ENCODE results near the gene NT5DC2.

Gene NT5DC2

GRCh38 chr3:52524258-52524751 lies 9.4 kb downstream of the NT5DC2 start:
- no peak for DNase-seq

- no peak for DNase-seq
Observed at GRCh38 chr3:52523386-52524257, 10.0 kb downstream of the NT5DC2 start.

GRCh38 chr3:52522651-52523251 lies 10.9 kb downstream of the NT5DC2 start:
- no peak for DNase-seq

- no peak for DNase-seq
Observed at GRCh38 chr3:52521881-52522650, 11.6 kb downstream of the NT5DC2 start.

GRCh38 chr3:52521488-52521824 lies 12.2 kb downstream of the NT5DC2 start:
- no peak for DNase-seq

- no peak for DNase-seq
Observed at GRCh38 chr3:52520716-52521487, 12.8 kb downstream of the NT5DC2 start.

- DNase-seq = no peak
Observed at GRCh38 chr3:52520141-52520667, 13.5 kb downstream of the NT5DC2 start.

- no peak for DNase-seq
Observed at GRCh38 chr3:52519445-52520140, 14.1 kb downstream of the NT5DC2 start.

- DNase-seq = no peak
Observed at GRCh38 chr3:52518723-52519444, 14.8 kb downstream of the NT5DC2 start.

- DNase-seq = no peak
Observed at GRCh38 chr3:52517796-52518722, 15.6 kb downstream of the NT5DC2 start.

GRCh38 chr3:52516509-52517195 lies 17.0 kb downstream of the NT5DC2 start:
- DNase-seq = no peak

GRCh38 chr3:52515192-52515591 lies 18.5 kb downstream of the NT5DC2 start:
- DNase-seq = no peak

GRCh38 chr3:52514576-52514975 lies 19.1 kb downstream of the NT5DC2 start:
- no peak for DNase-seq

GRCh38 chr3:52513281-52513680 lies 20.4 kb downstream of the NT5DC2 start:
- DNase-seq = no peak

GRCh38 chr3:52512727-52513126 lies 20.9 kb downstream of the NT5DC2 start:
- no peak for DNase-seq

- no peak for DNase-seq
Observed at GRCh38 chr3:52512105-52512504, 21.6 kb downstream of the NT5DC2 start.

GRCh38 chr3:52511509-52511908 lies 22.1 kb downstream of the NT5DC2 start:
- DNase-seq = no peak

- no peak for DNase-seq
Observed at GRCh38 chr3:52509753-52510328, 23.8 kb downstream of the NT5DC2 start.

GRCh38 chr3:52507359-52507758 lies 26.3 kb downstream of the NT5DC2 start:
- DNase-seq = peak; percentile 9

All from NCI-H226 (cell line).